WTC11 (cell line): ENCODE measurements around the gene TIMELESS. TPM values are rescaled to one million over a fixed set of nuclear protein-coding genes. Genes with fewer than 3 reads are reported as not detected.

Experiments
- CDX4 ChIP-seq: fragments of 250-450 bp; sonication (Bioruptor Pico); IDR thresholded peaks from 2 replicates; pipeline ENCODE4 v1.9.0; 2021; ENCODE audit warnings: moderate library complexity, mild to moderate bottlenecking, inconsistent platforms, borderline replicate concordance
- CTCF ChIP-seq: fragments of 200-600 bp; IDR thresholded peaks from 2 replicates; pipeline ENCODE4 v1.8.0; 2022; ENCODE audit warnings: antibody characterized with exemption
- ERG ChIP-seq: fragments of 250-450 bp; sonication (Bioruptor Pico); IDR thresholded peaks from 2 replicates; pipeline ENCODE4 v1.8.0; 2021; ENCODE audit warnings: mild to moderate bottlenecking
- ETV6 ChIP-seq: sonication (generic); formaldehyde crosslinking; IDR thresholded peaks from 2 replicates; pipeline ENCODE4 v1.8.1; 2022; ENCODE audit warnings: mild to moderate bottlenecking, missing genetic modification reagents
- JUN ChIP-seq: sonication (generic); formaldehyde crosslinking; IDR thresholded peaks from 2 replicates; pipeline ENCODE4 v1.8.0; 2023; ENCODE audit warnings: mild to moderate bottlenecking, missing genetic modification reagents
- MYBL2 ChIP-seq: sonication (generic); formaldehyde crosslinking; IDR thresholded peaks from 2 replicates; pipeline ENCODE4 v1.8.1; 2023; ENCODE audit warnings: mild to moderate bottlenecking, moderate library complexity, missing genetic modification reagents
- NR2C2 ChIP-seq: sonication (generic); formaldehyde crosslinking; IDR thresholded peaks from 2 replicates; pipeline ENCODE4 v1.8.0; 2022; ENCODE audit warnings: mild to moderate bottlenecking, missing genetic modification reagents
- OVOL2 ChIP-seq: fragments of 250-450 bp; sonication (Bioruptor Pico); IDR thresholded peaks from 2 replicates; pipeline ENCODE4 v1.9.0; 2021; ENCODE audit warnings: mild to moderate bottlenecking, borderline replicate concordance
- RELA ChIP-seq: sonication (generic); formaldehyde crosslinking; IDR thresholded peaks from 2 replicates; pipeline ENCODE4 v1.8.1; 2022; ENCODE audit warnings: missing genetic modification reagents, mild to moderate bottlenecking, borderline replicate concordance
- RORB ChIP-seq: fragments of 250-450 bp; sonication (Bioruptor Pico); IDR thresholded peaks from 2 replicates; pipeline ENCODE4 v1.9.0; 2021; ENCODE audit warnings: mild to moderate bottlenecking
- SMAD3 ChIP-seq: sonication (generic); formaldehyde crosslinking; IDR thresholded peaks from 2 replicates; pipeline ENCODE4 v1.8.0; 2022; ENCODE audit warnings: missing genetic modification reagents, mild to moderate bottlenecking, borderline replicate concordance
- TCF7 ChIP-seq: sonication (generic); formaldehyde crosslinking; IDR thresholded peaks from 2 replicates; pipeline ENCODE4 v1.8.0; 2022; ENCODE audit warnings: mild to moderate bottlenecking, low read depth, missing genetic modification reagents, moderate library complexity
- TEAD1 ChIP-seq: sonication (generic); formaldehyde crosslinking; IDR thresholded peaks from 2 replicates; pipeline ENCODE4 v1.8.0; 2022; ENCODE audit warnings: mild to moderate bottlenecking, missing genetic modification reagents
- ZNF219 ChIP-seq: sonication (generic); formaldehyde crosslinking; IDR thresholded peaks from 2 replicates; pipeline ENCODE4 v1.8.0; 2023; ENCODE audit warnings: missing genetic modification reagents, mild to moderate bottlenecking, borderline replicate concordance
- ZNF263 ChIP-seq: sonication (generic); formaldehyde crosslinking; IDR thresholded peaks from 2 replicates; pipeline ENCODE4 v1.8.1; 2022; ENCODE audit warnings: low read depth, mild to moderate bottlenecking, moderate library complexity, missing genetic modification reagents
- ZNF416 ChIP-seq: fragments of 250-450 bp; sonication (Bioruptor Pico); IDR thresholded peaks from 2 replicates; pipeline ENCODE4 v1.9.0; 2021; ENCODE audit warnings: mild to moderate bottlenecking, inconsistent platforms
- total RNA-seq: library from RNA; stranded (reverse); gene quantifications from 3 replicates; pipeline ENCODE4 v1.2.3, GENCODE V29; 2021
- TF ChIP-seq, protein P1 (sequence below): sonication (generic); formaldehyde crosslinking; conservative IDR thresholded peaks from 2 replicates; pipeline ENCODE4 v1.8.1; 2023; ENCODE audit warnings: mild to moderate bottlenecking, low read depth, missing genetic modification reagents, moderate library complexity
- TF ChIP-seq, protein P2 (sequence below): sonication (generic); formaldehyde crosslinking; IDR thresholded peaks from 2 replicates; pipeline ENCODE4 v1.8.1; 2022; ENCODE audit warnings: mild to moderate bottlenecking, moderate library complexity, missing genetic modification reagents
- TF ChIP-seq, protein P3 (sequence below): fragments of 250-450 bp; sonication (Bioruptor Pico); IDR thresholded peaks from 2 replicates; pipeline ENCODE4 v1.9.0; 2021; ENCODE audit warnings: mild to moderate bottlenecking, borderline replicate concordance
- TF ChIP-seq, protein P4 (sequence below): fragments of 250-450 bp; sonication (Bioruptor Pico); IDR thresholded peaks from 2 replicates; pipeline ENCODE4 v2.1.2; 2022; ENCODE audit warnings: mild to moderate bottlenecking, moderate library complexity
- TF ChIP-seq, protein P5 (sequence below): sonication (generic); formaldehyde crosslinking; IDR thresholded peaks from 2 replicates; pipeline ENCODE4 v1.8.1; 2023; ENCODE audit warnings: mild to moderate bottlenecking, missing genetic modification reagents

The TIMELESS gene
- total RNA-seq, 1 experiment from 2014 or later = 60.9 TPM

- TF ChIP-seq RORB (CRISPR knock-in tag) (no peak), JUN (CRISPR knock-in tag) (peak; percentile 99), CTCF (no peak), ETV6 (CRISPR knock-in tag) (peak; percentile 99), CDX4 (CRISPR knock-in tag) (no peak), ZNF219 (CRISPR knock-in tag) (peak; percentile 97), NR2C2 (peak; percentile 85), RELA (CRISPR knock-in tag) (peak; percentile 97), OVOL2 (CRISPR knock-in tag) (no peak), ZNF263 (CRISPR knock-in tag) (peak; percentile 80), ZNF416 (CRISPR knock-in tag) (no peak), TEAD1 (CRISPR knock-in tag) (peak; percentile 98), TCF7 (CRISPR knock-in tag) (peak; percentile 96), SMAD3 (CRISPR knock-in tag) (peak; percentile 97), MYBL2 (CRISPR knock-in tag) (peak; percentile 98), ERG (CRISPR knock-in tag) (no peak)
- TF ChIP-seq, protein P1, sequence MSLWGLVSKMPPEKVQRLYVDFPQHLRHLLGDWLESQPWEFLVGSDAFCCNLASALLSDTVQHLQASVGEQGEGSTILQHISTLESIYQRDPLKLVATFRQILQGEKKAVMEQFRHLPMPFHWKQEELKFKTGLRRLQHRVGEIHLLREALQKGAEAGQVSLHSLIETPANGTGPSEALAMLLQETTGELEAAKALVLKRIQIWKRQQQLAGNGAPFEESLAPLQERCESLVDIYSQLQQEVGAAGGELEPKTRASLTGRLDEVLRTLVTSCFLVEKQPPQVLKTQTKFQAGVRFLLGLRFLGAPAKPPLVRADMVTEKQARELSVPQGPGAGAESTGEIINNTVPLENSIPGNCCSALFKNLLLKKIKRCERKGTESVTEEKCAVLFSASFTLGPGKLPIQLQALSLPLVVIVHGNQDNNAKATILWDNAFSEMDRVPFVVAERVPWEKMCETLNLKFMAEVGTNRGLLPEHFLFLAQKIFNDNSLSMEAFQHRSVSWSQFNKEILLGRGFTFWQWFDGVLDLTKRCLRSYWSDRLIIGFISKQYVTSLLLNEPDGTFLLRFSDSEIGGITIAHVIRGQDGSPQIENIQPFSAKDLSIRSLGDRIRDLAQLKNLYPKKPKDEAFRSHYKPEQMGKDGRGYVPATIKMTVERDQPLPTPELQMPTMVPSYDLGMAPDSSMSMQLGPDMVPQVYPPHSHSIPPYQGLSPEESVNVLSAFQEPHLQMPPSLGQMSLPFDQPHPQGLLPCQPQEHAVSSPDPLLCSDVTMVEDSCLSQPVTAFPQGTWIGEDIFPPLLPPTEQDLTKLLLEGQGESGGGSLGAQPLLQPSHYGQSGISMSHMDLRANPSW (CRISPR knock-in tag) = no peak
- TF ChIP-seq, protein P2, sequence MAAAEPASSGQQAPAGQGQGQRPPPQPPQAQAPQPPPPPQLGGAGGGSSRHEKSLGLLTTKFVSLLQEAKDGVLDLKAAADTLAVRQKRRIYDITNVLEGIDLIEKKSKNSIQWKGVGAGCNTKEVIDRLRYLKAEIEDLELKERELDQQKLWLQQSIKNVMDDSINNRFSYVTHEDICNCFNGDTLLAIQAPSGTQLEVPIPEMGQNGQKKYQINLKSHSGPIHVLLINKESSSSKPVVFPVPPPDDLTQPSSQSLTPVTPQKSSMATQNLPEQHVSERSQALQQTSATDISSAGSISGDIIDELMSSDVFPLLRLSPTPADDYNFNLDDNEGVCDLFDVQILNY (CRISPR knock-in tag) = peak; percentile 95
- TF ChIP-seq, protein P3, sequence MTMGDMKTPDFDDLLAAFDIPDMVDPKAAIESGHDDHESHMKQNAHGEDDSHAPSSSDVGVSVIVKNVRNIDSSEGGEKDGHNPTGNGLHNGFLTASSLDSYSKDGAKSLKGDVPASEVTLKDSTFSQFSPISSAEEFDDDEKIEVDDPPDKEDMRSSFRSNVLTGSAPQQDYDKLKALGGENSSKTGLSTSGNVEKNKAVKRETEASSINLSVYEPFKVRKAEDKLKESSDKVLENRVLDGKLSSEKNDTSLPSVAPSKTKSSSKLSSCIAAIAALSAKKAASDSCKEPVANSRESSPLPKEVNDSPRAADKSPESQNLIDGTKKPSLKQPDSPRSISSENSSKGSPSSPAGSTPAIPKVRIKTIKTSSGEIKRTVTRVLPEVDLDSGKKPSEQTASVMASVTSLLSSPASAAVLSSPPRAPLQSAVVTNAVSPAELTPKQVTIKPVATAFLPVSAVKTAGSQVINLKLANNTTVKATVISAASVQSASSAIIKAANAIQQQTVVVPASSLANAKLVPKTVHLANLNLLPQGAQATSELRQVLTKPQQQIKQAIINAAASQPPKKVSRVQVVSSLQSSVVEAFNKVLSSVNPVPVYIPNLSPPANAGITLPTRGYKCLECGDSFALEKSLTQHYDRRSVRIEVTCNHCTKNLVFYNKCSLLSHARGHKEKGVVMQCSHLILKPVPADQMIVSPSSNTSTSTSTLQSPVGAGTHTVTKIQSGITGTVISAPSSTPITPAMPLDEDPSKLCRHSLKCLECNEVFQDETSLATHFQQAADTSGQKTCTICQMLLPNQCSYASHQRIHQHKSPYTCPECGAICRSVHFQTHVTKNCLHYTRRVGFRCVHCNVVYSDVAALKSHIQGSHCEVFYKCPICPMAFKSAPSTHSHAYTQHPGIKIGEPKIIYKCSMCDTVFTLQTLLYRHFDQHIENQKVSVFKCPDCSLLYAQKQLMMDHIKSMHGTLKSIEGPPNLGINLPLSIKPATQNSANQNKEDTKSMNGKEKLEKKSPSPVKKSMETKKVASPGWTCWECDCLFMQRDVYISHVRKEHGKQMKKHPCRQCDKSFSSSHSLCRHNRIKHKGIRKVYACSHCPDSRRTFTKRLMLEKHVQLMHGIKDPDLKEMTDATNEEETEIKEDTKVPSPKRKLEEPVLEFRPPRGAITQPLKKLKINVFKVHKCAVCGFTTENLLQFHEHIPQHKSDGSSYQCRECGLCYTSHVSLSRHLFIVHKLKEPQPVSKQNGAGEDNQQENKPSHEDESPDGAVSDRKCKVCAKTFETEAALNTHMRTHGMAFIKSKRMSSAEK = no peak
- TF ChIP-seq, protein P4, sequence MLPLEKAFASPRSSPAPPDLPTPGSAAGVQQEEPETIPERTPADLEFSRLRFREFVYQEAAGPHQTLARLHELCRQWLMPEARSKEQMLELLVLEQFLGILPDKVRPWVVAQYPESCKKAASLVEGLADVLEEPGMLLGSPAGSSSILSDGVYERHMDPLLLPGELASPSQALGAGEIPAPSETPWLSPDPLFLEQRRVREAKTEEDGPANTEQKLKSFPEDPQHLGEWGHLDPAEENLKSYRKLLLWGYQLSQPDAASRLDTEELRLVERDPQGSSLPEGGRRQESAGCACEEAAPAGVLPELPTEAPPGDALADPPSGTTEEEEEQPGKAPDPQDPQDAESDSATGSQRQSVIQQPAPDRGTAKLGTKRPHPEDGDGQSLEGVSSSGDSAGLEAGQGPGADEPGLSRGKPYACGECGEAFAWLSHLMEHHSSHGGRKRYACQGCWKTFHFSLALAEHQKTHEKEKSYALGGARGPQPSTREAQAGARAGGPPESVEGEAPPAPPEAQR (CRISPR knock-in tag) = no peak
- TF ChIP-seq, protein P5, sequence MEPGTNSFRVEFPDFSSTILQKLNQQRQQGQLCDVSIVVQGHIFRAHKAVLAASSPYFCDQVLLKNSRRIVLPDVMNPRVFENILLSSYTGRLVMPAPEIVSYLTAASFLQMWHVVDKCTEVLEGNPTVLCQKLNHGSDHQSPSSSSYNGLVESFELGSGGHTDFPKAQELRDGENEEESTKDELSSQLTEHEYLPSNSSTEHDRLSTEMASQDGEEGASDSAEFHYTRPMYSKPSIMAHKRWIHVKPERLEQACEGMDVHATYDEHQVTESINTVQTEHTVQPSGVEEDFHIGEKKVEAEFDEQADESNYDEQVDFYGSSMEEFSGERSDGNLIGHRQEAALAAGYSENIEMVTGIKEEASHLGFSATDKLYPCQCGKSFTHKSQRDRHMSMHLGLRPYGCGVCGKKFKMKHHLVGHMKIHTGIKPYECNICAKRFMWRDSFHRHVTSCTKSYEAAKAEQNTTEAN (CRISPR knock-in tag) = peak; percentile 97
These were observed 39.1 kb upstream of the TIMELESS start, which contains the start of gene GLS2 (continued) for GRCh38 chr12:56488041-56488955.
